ENCODE data around the gene PBX3. TPM values are rescaled to one million over a fixed set of nuclear protein-coding genes. Genes with fewer than 3 reads are reported as not detected.

Gene PBX3
- total and polyA plus RNA-seq, 3 donors from 2014 or later: 21.0 to 56.1 (median 48.0) TPM

DNA sequence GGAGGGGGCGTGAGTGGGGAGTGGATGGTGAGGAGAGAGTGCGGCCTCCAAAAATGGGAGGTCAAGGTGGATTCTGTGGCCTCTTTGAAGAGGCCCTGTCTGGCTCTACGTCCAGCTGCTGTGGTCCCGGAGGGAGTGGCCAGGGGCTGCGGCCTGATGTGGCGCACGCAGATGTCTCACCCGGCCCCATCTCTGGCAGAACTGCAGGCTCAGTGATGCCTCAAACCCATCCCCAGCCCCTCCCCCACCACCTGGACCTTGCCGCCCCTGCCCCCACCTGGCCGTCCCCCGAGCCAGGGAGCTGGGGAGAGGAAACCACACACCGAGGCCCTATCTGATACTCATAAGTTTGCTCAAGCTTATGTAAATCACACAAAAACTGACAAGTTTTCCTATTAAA lies 267.6 kb downstream of the PBX3 start:
- intact Hi-C loops (cut with DNase I; ENCODE audit: low total_unique reads): no loop called here
- H3K36me3 ChIP-seq (ENCODE audit: low read depth, missing control alignments): no peaks in the 10 kb centered on the region
- no peaks in the 10 kb centered on the region for H3K9me3 ChIP-seq
- no peak overlapping the region for H3K27ac ChIP-seq
- H3K27me3 ChIP-seq: no peaks in the 10 kb centered on the region
- no peak overlapping the region for H3K4me3 ChIP-seq
- no peaks in the 10 kb centered on the region for H3K4me1 ChIP-seq
- TF ChIP-seq, protein P1, sequence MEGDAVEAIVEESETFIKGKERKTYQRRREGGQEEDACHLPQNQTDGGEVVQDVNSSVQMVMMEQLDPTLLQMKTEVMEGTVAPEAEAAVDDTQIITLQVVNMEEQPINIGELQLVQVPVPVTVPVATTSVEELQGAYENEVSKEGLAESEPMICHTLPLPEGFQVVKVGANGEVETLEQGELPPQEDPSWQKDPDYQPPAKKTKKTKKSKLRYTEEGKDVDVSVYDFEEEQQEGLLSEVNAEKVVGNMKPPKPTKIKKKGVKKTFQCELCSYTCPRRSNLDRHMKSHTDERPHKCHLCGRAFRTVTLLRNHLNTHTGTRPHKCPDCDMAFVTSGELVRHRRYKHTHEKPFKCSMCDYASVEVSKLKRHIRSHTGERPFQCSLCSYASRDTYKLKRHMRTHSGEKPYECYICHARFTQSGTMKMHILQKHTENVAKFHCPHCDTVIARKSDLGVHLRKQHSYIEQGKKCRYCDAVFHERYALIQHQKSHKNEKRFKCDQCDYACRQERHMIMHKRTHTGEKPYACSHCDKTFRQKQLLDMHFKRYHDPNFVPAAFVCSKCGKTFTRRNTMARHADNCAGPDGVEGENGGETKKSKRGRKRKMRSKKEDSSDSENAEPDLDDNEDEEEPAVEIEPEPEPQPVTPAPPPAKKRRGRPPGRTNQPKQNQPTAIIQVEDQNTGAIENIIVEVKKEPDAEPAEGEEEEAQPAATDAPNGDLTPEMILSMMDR (IDR thresholded peaks at IDR 0.05): no peak
- no peak for TF ChIP-seq POLR2A (IDR thresholded peaks at IDR 0.05)
- DNase-seq: no peak
- WGBS, 2 donors: 49% methylated on average over 6 to 12 of the region's 12 CpGs

DNA sequence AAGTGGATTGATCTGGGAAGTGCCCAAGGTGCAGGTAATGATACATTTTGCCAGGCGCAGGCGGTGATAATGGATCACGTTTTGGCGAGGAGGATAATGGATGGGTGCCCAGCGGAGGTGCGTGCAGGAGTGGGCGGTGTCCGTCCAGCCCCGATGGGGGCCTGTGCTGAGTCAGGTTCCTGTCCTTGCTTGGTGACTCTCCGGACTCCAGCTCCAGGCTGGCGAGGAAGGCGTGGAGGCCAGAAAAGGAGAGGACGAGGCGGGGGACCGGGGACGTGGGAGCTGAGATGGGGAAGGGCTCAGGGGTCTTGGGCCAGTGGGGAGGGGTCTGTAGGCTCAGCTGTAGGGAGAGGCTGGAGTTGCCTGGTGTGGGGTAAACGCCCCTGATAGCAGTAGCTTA lies 268.3 kb downstream of the PBX3 start:
- whole genome bisulfite sequencing, 2 donors: 70 to 83% methylated on average over 17 of the region's 17 CpGs
- H3K27me3 ChIP-seq: no peaks in the 10 kb centered on the region
- no peaks in the 10 kb centered on the region for H3K4me1 ChIP-seq
- no peak for DNase-seq
- intact Hi-C loops (cut with DNase I; ENCODE audit: low total_unique reads): no loop called here
- no peaks in the 10 kb centered on the region for H3K9me3 ChIP-seq
- no peak for TF ChIP-seq POLR2A (IDR thresholded peaks at IDR 0.05)
- TF ChIP-seq, protein P1 (IDR thresholded peaks at IDR 0.05): no peak
- H3K4me3 ChIP-seq: no peak overlapping the region
- H3K27ac ChIP-seq: no peak overlapping the region
- no peaks in the 10 kb centered on the region for H3K36me3 ChIP-seq (ENCODE audit: low read depth, missing control alignments)

DNA sequence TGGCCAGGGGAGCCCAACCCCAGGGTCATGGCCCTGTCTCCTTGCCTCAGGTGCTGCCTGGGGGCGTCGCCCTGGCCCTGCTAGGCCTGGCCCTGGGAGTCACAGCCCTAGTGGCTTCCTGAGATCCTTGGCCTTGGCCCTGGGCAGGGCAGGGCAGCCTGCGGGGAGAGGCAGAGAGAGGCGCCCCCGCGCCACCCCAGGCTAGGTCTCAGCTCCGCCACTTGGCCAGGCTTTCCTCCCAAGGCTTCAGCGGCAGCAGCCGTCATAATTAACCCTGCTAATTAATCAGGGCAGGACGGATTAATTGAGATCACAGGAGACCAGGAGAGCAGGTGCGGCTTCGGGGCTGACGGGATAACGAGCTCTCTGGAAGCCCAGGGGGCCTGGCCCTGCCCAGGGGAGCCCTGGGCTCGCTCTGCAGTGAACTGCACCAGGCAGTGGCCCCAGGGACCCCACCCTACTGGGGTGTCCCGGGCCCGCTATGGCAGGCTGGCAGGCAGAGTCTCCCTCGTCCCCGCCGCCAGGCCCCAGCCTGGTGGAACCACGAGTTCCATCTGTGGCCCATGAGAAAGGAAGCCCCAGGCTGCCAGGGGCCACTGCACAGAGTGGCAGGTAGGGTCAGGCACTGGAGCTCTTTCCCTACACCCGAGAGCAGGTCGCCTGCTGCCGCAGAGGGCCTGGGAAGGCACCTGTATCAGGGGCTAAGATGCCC lies 269.6 kb downstream of the PBX3 start:
- WGBS, 2 donors: 84 to 85% methylated on average over 22 to 24 of the region's 24 CpGs
- H3K36me3 ChIP-seq (ENCODE audit: low read depth, missing control alignments): no peaks in the 10 kb centered on the region
- no peak overlapping the region for H3K4me3 ChIP-seq
- TF ChIP-seq POLR2A (IDR thresholded peaks at IDR 0.05): no peak
- TF ChIP-seq, protein P1 (IDR thresholded peaks at IDR 0.05): no peak
- intact Hi-C loops (cut with DNase I; ENCODE audit: low total_unique reads): no loop called here
- no peak for DNase-seq
- H3K27me3 ChIP-seq: no peaks in the 10 kb centered on the region
- no peaks in the 10 kb centered on the region for H3K4me1 ChIP-seq
- no peak overlapping the region for H3K27ac ChIP-seq
- no peaks in the 10 kb centered on the region for H3K9me3 ChIP-seq

Other genes with a start within 250 kb of the PBX3 start
- gene MAPKAP1, start 40.2 kb upstream of the PBX3 start, total RNA-seq: 100 to 1,000 TPM; 112 to 115 TPM
- 135 TPM for gene MAPKAP1, start 40.2 kb upstream of the PBX3 start, polyA plus RNA-seq (ENCODE audit: insufficient read depth, low read depth, low replicate concordance)